ENCODE data around the gene WWTR1. TPM values are rescaled to one million over a fixed set of nuclear protein-coding genes. Genes with fewer than 3 reads are reported as not detected.

The WWTR1 gene
- total and polyA plus RNA-seq, 4 donors, result 4.5 to 11.8 (median 9.0) TPM

DNA sequence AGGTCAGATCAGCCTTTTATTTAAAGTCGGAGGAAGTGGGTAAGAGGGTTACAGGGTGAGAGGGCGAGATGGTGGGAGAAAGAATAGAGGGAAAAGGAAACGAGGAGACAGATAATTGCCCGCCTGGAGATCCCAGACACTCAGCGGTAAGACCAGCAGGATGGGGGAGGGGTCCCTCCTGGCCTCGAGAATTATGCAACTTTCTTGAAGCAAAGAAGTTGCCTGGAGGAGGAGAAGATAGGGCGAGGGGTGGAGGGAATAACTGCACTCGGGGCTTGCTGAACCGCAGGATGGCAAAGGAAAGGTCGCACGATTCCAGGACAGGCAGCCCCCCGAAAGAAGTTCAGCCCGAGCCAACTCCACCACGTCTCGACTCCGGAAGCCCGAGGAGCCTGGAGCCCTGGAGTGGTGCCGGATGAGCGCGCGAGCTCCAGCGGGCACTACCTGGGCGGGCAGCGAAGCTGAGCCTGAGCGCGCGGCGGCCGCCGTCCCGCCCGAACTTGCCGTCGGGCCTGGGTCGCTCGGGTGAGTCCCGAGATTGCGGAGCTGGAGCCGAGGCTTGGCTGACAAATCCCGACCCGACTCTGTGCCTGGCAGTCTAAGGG lies 402 bp downstream of the WWTR1 start:
- peak; percentile 33 for DNase-seq (ENCODE audit: low spot score)
- 1% methylated on average over 41 of the region's 41 CpGs for WGBS
- Histone ChIP-seq H3K27ac (ENCODE audit: low read depth in 1 of 2, low read length in 2 of 2) (peak overlapping the region; percentile 93 to 98), H3K9me3 (ENCODE audit: control insufficient read depth in 4 of 4, low read length in 3 of 4) (no peaks in the 10 kb centered on the region), H3K9ac (ENCODE audit: low read depth in 1 of 2, low read length in 2 of 2) (peak overlapping the region; percentile 57 to 95), H3K27me3 (ENCODE audit: control insufficient read depth in 4 of 4, insufficient read depth in 4 of 4, low read length in 3 of 4) (peaks cover 0 to 2% (median 0%) of the 10 kb centered on the region in 4 donors), H3K36me3 (ENCODE audit: control insufficient read depth in 4 of 4, insufficient read depth in 3 of 4, low read depth in 1 of 4, low read length in 3 of 4) (peaks cover 0 to 2% (median 0%) of the 10 kb centered on the region in 4 donors), H3K4me1 (ENCODE audit: control insufficient read depth in 4 of 4, insufficient read depth in 4 of 4, low read length in 3 of 4) (peaks cover 3 to 28% (median 17%) of the 10 kb centered on the region in 4 donors), H3K4me3 (ENCODE audit: low read depth in 1 of 3, low read length in 3 of 3) (peak overlapping the region; percentile 57 to 88 (median 65))
- TF ChIP-seq YY1 (IDR thresholded peaks at IDR 0.05) (no peak), TAF1 (conservative IDR thresholded peaks at IDR 0.05) (no peak), SP1 (IDR thresholded peaks at IDR 0.05) (no peak), FOXA1 (IDR thresholded peaks at IDR 0.05) (no peak), FOXA2 (IDR thresholded peaks at IDR 0.05) (no peak)
- TF ChIP-seq, protein P1, sequence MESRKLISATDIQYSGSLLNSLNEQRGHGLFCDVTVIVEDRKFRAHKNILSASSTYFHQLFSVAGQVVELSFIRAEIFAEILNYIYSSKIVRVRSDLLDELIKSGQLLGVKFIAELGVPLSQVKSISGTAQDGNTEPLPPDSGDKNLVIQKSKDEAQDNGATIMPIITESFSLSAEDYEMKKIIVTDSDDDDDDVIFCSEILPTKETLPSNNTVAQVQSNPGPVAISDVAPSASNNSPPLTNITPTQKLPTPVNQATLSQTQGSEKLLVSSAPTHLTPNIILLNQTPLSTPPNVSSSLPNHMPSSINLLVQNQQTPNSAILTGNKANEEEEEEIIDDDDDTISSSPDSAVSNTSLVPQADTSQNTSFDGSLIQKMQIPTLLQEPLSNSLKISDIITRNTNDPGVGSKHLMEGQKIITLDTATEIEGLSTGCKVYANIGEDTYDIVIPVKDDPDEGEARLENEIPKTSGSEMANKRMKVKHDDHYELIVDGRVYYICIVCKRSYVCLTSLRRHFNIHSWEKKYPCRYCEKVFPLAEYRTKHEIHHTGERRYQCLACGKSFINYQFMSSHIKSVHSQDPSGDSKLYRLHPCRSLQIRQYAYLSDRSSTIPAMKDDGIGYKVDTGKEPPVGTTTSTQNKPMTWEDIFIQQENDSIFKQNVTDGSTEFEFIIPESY (IDR thresholded peaks at IDR 0.05), result no peak

DNA sequence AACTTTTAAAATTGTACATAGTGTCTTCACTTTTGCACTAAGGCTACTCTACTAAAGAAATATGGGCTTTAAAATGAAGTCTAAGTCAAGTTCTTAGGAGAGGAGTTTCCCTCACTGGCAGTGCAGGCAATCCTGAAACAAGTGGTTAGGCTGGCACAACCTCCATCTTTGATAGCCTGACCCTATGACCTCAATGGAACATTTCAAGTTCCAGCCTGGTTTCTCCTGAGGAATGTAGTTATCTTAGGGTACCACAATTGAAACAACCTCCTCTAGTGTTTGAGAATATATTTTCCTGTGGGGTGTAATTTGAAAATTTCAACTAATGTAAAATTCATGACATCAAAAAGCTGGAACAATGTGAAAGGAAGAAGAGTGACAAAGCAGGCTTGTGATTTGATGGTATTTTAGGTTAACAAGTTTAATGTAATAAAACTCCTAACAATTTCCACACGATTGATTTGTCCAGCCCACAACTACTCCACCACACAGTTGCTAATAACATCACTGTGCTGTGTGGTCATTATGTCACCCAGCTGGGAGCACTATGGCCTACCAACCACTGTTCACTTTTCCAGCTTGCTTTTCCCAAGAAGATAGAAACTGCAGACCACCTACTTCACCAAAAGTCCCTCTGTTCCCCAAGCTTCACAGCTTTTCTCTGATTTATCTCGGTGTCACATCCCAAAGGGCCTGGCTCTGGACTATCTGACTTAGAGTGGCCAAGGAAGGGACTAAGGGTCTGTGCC lies 1.8 kb downstream of the WWTR1 start:
- Histone ChIP-seq H3K4me1 (ENCODE audit: control insufficient read depth in 4 of 4, insufficient read depth in 4 of 4, low read length in 3 of 4) (peaks cover 3 to 31% (median 17%) of the 10 kb centered on the region in 4 donors), H3K36me3 (ENCODE audit: control insufficient read depth in 4 of 4, insufficient read depth in 3 of 4, low read depth in 1 of 4, low read length in 3 of 4) (peaks cover 0 to 2% (median 0%) of the 10 kb centered on the region in 4 donors), H3K9ac (ENCODE audit: low read depth in 1 of 2, low read length in 2 of 2) (peak overlapping the region in 1 of 2 donors; percentile 81), H3K27ac (ENCODE audit: low read depth in 1 of 2, low read length in 2 of 2) (peak overlapping the region; percentile 93 to 98), H3K9me3 (ENCODE audit: control insufficient read depth in 4 of 4, low read length in 3 of 4) (no peaks in the 10 kb centered on the region), H3K27me3 (ENCODE audit: control insufficient read depth in 4 of 4, insufficient read depth in 4 of 4, low read length in 3 of 4) (peaks cover 0 to 2% (median 0%) of the 10 kb centered on the region in 4 donors), H3K4me3 (ENCODE audit: low read depth in 1 of 3, low read length in 3 of 3) (peak overlapping the region; percentile 57 to 88 (median 65))
- no peak for DNase-seq (ENCODE audit: low spot score)
- WGBS, result 65% methylated on average over 2 of the region's 2 CpGs
- no peak for TF ChIP-seq NR2F2 (IDR thresholded peaks at IDR 0.05)
- TF ChIP-seq SP1 (IDR thresholded peaks at IDR 0.05), result no peak
- TF ChIP-seq, protein P2, sequence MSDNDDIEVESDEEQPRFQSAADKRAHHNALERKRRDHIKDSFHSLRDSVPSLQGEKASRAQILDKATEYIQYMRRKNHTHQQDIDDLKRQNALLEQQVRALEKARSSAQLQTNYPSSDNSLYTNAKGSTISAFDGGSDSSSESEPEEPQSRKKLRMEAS (IDR thresholded peaks at IDR 0.05), result no peak
- TF ChIP-seq GABPA (IDR thresholded peaks at IDR 0.05 in 1 of 2, conservative IDR thresholded peaks at IDR 0.05 in 1 of 2), result no peak
- no peak for TF ChIP-seq YY1 (IDR thresholded peaks at IDR 0.05)
- no peak for TF ChIP-seq FOXA2 (IDR thresholded peaks at IDR 0.05)
- TF ChIP-seq HNF4A (conservative IDR thresholded peaks at IDR 0.05), result no peak
- TF ChIP-seq EGR1 (IDR thresholded peaks at IDR 0.05; ENCODE audit: low read depth in 2 of 2), result no peak
- TF ChIP-seq, protein P1 (IDR thresholded peaks at IDR 0.05), result no peak
- TF ChIP-seq RXRA (IDR thresholded peaks at IDR 0.05), result no peak
- TF ChIP-seq JUND (IDR thresholded peaks at IDR 0.05), result no peak
- TF ChIP-seq RAD21 (IDR thresholded peaks at IDR 0.05), result no peak
- no peak for TF ChIP-seq FOXA1 (IDR thresholded peaks at IDR 0.05)
- TF ChIP-seq, protein P3, sequence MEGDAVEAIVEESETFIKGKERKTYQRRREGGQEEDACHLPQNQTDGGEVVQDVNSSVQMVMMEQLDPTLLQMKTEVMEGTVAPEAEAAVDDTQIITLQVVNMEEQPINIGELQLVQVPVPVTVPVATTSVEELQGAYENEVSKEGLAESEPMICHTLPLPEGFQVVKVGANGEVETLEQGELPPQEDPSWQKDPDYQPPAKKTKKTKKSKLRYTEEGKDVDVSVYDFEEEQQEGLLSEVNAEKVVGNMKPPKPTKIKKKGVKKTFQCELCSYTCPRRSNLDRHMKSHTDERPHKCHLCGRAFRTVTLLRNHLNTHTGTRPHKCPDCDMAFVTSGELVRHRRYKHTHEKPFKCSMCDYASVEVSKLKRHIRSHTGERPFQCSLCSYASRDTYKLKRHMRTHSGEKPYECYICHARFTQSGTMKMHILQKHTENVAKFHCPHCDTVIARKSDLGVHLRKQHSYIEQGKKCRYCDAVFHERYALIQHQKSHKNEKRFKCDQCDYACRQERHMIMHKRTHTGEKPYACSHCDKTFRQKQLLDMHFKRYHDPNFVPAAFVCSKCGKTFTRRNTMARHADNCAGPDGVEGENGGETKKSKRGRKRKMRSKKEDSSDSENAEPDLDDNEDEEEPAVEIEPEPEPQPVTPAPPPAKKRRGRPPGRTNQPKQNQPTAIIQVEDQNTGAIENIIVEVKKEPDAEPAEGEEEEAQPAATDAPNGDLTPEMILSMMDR (IDR thresholded peaks at IDR 0.05; ENCODE audit: low read depth, low read length, missing input control), result no peak
- TF ChIP-seq, protein P4, sequence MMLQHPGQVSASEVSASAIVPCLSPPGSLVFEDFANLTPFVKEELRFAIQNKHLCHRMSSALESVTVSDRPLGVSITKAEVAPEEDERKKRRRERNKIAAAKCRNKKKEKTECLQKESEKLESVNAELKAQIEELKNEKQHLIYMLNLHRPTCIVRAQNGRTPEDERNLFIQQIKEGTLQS (IDR thresholded peaks at IDR 0.05), result no peak

All from liver (tissue), 9 donors.